Sciatic nerve (tissue), 2 donors: ENCODE data around the gene AP3S2. TPM values are rescaled to one million over a fixed set of nuclear protein-coding genes. Genes with fewer than 3 reads are reported as not detected.

Experiments used
- ATAC-seq: fragments of 200-7000 bp; cut with Tn5 transposase; one replicate; pipeline ENCODE4 v1.9.1; 2020; ENCODE audit warnings: mild to moderate bottlenecking, moderate library complexity
- DNase-seq: peaks from one replicate; pipeline ENCODE4 v3.0.0-alpha.2; 2020; ENCODE audit warnings: low spot score
- intact Hi-C: fragments of 100-400 bp; cut with DNase I; formaldehyde crosslinking; loops from one replicate; pipeline ENCODE4 v1.14.2; 2022
- total RNA-seq: library from RNA; stranded (reverse); fragmentation: NEBNext Ultra II Directional; extraction: Animal tissue kit (Norgen Biotek cat#: 25700); gene quantifications from one replicate; pipeline ENCODE4 v1.2.1, GENCODE V29; 2021
- donor health status: DM: no; HTN: no; CAD: no.
- donor health status: DM: no; HTN: no; CAD: no.

AP3S2 gene
- total RNA-seq, 1 donor from 2014 or later: 41.8 TPM

DNA sequence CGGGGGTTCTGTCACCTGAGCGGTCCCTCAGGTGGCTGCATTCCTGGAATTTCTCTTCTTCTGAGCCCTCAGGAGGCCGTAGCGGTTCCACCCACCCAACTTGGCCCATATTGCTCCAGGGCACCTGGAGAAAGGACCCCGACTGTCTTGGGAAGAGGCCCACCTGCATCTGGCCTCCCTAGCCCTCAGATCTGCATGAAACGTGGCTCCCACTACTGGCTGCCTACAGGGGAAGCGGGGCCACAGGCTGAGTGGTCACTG, 69.3 kb downstream of the AP3S2 start:
- no peak for ATAC-seq

GRCh38 chr15:89823836-89824606, 69.8 kb downstream of the AP3S2 start:
- ATAC-seq (no peak), DNase-seq (no peak)
- intact Hi-C loops: no loop called here

More for the DNA sequence above, 69.3 kb downstream of the AP3S2 start:
- intact Hi-C loops: no loop called here
- no peak for DNase-seq

DNA sequence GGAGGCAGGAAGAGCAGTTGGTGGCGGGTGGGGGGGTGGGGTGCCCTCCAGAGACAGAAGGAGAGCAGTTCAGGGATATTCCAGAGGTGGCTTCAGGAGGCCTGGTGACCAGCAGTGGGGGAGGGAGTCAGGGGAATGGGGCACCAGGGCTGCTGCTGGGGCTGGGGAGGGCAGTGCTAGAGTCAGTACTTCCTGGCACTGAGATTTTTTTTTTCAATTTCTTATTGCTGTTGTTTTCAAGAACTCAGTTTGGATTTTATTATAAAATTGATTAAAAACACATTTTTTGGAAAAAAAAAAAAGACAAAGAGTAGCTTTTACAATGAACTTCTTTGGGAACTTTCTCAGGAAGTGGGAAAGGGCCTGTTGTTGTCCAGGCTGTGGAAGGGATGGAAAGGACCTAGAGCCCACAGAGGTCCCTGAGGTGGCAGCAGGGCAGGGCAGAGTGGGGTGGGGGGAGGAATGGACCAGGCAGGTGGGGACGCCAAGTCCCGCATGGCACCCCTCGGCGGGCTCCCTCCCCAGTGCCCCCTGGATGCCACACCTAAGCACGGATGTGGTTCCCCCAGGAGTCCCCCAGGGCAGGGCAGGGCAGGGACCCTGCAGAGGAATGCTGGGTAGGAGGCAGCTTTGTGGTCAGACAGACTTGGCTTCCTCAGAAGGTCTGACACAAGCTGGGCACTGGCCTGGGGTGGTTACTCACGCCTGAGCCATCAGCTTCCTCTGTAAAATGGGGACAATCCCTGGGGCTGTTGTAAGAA, 70.7 kb downstream of the AP3S2 start:
- no peak for DNase-seq
- ATAC-seq: peak; percentile 66
- intact Hi-C loops: no loop called here

GRCh38 chr15:89822611-89822950, 71.2 kb downstream of the AP3S2 start:
- intact Hi-C loops: no loop called here
- ATAC-seq: no peak
- DNase-seq: no peak

DNA sequence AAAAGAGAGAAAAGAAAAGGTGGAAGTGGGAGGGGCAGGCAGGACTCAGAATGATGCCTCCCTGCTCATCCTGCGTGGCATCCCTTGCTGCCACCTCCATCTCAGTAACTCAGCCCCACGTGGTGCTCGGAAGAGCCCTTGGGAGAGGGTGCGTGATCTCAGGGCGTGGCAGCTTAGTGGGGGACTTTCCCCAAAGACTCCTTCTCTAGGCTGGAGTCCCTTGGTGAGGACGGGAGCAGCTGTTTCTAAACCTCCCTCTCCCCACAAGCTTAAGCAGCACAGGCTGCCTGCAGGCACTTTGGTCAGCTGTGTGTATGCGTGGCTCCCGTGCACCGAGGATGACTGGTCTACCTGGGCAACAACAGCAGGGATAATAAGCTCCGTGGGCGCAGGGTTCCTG, 71.8 kb downstream of the AP3S2 start:
- no peak for ATAC-seq
- DNase-seq: no peak
- intact Hi-C loops: no loop called here

GRCh38 chr15:89820666-89821611, 72.9 kb downstream of the AP3S2 start:
- no peak for ATAC-seq
- DNase-seq: no peak
- intact Hi-C loops: no loop called here

- ATAC-seq: no peak
- intact Hi-C loops: no loop called here
- DNase-seq: no peak
These were observed 75.5 kb downstream of the AP3S2 start for GRCh38 chr15:89818287-89818686.

- intact Hi-C loops: no loop called here
- no peak for ATAC-seq
- no peak for DNase-seq
These were observed 76.0 kb downstream of the AP3S2 start for GRCh38 chr15:89817701-89818280.

DNA sequence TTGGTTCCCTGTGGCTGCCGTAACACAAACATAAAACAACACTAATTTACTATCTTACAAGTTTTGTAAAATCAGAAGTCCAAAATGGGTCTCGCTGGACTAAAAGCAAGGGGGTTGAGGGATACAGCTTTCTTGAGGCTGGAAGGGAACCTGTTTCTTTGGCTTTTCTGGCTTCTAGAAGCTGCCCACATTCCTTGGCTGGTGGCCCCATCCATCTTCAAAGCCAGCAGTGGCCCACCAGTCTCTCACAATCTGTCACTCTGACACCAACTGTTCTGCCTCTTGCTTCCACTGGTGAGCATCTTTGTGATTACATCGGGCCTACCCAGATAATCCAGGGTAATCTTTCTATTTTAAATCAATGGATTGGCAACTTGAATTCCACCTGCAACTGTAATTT, 78.0 kb downstream of the AP3S2 start:
- ATAC-seq (no peak), DNase-seq (no peak)
- intact Hi-C loops: no loop called here

GRCh38 chr15:89814112-89814742, 79.6 kb downstream of the AP3S2 start:
- ATAC-seq (peak; percentile 25), DNase-seq (no peak)
- intact Hi-C loops: no loop called here

DNA sequence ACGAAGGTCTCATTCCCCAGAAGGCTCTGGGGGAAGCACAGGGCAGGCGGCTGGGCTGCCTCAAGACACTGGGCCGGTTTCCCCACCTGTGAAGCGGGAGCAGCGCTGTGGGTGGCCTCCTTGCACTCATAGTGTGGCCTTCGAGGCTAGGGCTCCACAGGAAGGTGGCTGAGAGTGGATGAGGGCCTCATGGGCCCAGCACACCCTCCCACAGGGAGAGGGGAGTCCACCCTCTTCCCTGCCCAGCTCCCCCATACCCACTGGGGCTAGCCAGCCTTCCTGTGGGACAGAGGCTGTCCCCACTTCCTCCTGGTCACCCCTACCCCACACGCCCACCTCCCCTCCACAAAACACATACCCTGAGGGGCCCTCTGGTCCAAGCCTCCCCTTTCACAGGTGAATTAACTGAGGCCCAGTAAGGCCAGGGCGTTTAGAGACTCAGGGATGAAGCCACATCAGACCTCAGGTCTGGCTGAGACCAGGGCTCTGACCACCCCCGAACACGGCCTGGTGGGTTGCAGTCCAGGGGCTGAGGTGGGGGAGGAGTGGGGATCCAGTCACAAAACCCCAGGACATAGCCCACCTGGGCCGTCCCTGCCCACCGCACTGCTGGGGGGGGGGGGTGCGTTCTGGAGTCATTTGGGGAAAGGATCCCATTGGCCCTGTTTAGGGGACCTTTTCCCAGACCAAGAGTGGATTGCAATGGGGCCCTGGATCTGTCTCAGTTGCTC, 80.2 kb downstream of the AP3S2 start:
- DNase-seq (no peak), ATAC-seq (peak; percentile 47)
- intact Hi-C loops: no loop called here

DNA sequence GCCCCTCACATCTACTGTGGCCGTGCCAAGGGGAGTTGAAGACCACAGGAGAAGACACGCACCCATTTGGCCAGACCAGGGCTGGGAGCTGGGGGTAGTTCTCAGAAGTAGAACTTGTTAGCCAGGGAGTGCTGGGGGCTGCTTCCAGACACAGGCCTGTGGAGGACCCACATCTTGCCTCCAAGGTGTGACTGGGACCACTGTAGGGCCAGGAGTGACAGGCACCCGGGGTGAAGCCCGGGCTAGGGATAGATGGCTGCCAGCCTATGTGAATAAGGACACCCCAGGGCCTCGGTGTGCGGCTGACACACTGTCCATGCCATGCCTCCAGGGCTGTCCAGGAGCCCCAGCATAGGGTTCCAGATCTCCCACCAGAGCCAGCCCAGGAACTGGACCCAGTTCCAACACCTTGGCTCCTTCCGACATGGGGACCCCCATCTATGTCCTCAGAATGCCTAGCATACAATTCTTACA, 80.9 kb downstream of the AP3S2 start:
- DNase-seq (no peak), ATAC-seq (peak; percentile 16)
- intact Hi-C loops: no loop called here

- no peak for DNase-seq
These were observed 81.6 kb downstream of the AP3S2 start for GRCh38 chr15:89812011-89812846.

DNA sequence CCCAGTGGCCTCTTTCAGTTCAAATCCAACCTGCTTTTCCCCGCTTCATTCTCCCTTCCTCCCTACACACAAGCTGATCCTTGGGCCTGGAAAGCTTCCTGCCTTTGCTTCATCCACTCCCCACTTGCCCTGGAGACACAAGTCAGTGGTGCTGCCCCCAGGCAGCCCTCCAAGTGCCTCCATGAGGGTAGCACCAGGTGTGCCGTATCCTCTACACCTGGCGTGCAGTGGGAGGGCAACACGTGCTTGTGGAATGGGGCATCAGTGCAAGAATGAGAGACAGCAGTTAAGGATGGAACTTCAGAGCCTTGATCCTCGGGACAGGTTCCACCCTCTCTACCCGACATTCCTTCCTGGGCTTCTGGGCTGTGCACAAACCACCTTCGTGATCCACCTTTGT, 83.0 kb downstream of the AP3S2 start:
- ATAC-seq: no peak
- DNase-seq: no peak
- intact Hi-C loops: no loop called here

More at GRCh38 chr15:89812011-89812846, 81.6 kb downstream of the AP3S2 start:
- peak; percentile 80 for ATAC-seq
- intact Hi-C loops: no loop called here

DNA sequence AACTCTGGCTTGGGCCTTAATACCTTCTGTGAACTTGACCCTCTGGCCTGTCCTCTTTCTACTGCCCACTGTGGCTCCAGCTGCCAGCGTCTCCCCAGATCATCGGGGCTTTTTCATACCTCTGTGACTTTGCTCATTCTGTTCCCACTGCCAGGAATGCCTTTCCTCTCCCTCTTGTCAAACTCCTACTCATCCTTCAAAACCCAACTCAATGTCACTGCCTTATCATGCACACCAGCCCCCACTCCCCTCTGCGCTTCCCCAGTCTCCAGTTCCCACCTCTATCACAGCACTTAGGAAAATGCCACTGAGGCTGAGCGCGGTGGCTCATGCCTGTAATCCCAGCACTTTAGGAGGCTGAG, 84.0 kb downstream of the AP3S2 start:
- DNase-seq (no peak), ATAC-seq (no peak)
- intact Hi-C loops: no loop called here

- ATAC-seq (no peak), DNase-seq (no peak)
- intact Hi-C loops: no loop called here
These were observed 84.6 kb downstream of the AP3S2 start for GRCh38 chr15:89809093-89809786.
